HL-60 (cell line): Measurements from ENCODE around the gene KRTAP24-1.

Source experiments
- DNase-seq, 2 experiments: peaks; one replicate each; pipeline ENCODE4 v3.0.0-alpha.2; 2010 to 2020; ENCODE audit warnings: low read depth in 1 of 2, low spot score in 1 of 2
- H3K27ac ChIP-seq: fragments of 250-450 bp; sonication (Bioruptor Pico); replicated peaks from 2 replicates; pipeline ENCODE4 v1.5.1; 2020; ENCODE audit warnings: mild to moderate bottlenecking, moderate library complexity
- H3K27me3 ChIP-seq: fragments of 250-450 bp; sonication (Bioruptor Pico); 2 replicates; pipeline ENCODE4 v1.5.1; 2021; ENCODE audit warnings: mild to moderate bottlenecking, moderate library complexity; ENCODE audit not compliant: insufficient read depth, poor library complexity, severe bottlenecking
- H3K4me3 ChIP-seq: replicated peaks from 2 replicates; pipeline ENCODE4 v1.5.1; 2011; ENCODE audit warnings: mild to moderate bottlenecking, control low read depth, low read length; ENCODE audit not compliant: insufficient read depth
- CTCF ChIP-seq: IDR thresholded peaks from one replicate; pipeline ENCODE4 v1.5.1; 2011; ENCODE audit warnings: low read length, control low read depth, inconsistent platforms; ENCODE audit not compliant: insufficient read depth
- GABPA ChIP-seq: IDR thresholded peaks from 2 replicates; pipeline ENCODE4 v1.6.1; 2012; ENCODE audit warnings: low read depth
- POLR2AphosphoS5 ChIP-seq: IDR thresholded peaks from 2 replicates; pipeline ENCODE4 v1.6.1; 2012; ENCODE audit warnings: low read depth
- REST ChIP-seq: IDR thresholded peaks from 2 replicates; pipeline ENCODE4 v1.6.1; 2012; ENCODE audit warnings: low read depth; ENCODE audit not compliant: insufficient replicate concordance
- SPI1 ChIP-seq: IDR thresholded peaks from 2 replicates; pipeline ENCODE4 v1.6.1; 2012; ENCODE audit warnings: low read depth, mild to moderate bottlenecking, borderline replicate concordance

The KRTAP24-1 gene

GRCh38 chr21:30249936-30250335, 32.8 kb downstream of the KRTAP24-1 start:
- DNase-seq: no peak
- no peak overlapping the region for H3K27ac ChIP-seq
- no peaks in the 10 kb centered on the region for H3K27me3 ChIP-seq
- no peak overlapping the region for H3K4me3 ChIP-seq
- TF ChIP-seq REST: no peak
- TF ChIP-seq POLR2AphosphoS5: no peak
- no peak for TF ChIP-seq GABPA
- TF ChIP-seq SPI1: no peak
- TF ChIP-seq CTCF: no peak

- H3K27ac ChIP-seq: no peak overlapping the region
- no peak for DNase-seq
- no peak for TF ChIP-seq GABPA
- no peak for TF ChIP-seq REST
- TF ChIP-seq SPI1: no peak
- no peak for TF ChIP-seq CTCF
- no peak for TF ChIP-seq POLR2AphosphoS5
- no peak overlapping the region for H3K4me3 ChIP-seq
- no peaks in the 10 kb centered on the region for H3K27me3 ChIP-seq
These were observed 33.9 kb downstream of the KRTAP24-1 start for GRCh38 chr21:30248844-30249243.

DNA sequence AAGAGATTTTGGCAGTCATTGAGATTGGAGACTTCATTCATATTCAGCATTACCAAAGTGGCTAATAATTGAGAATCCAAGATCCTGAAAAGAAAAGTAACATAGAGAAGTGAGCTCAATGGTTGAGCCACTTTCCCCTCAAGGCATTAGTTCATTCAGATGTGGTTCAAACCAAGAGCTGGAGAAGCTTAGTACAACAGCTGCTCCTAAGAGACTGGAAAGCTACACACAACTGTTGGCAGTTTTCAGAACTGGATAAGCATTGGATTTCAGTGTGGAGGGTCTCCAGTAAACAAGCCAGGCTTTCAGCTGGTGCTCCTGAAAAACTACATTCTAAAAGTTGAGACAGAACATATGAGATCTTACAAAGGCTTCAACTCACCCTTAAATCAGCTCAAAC, 37.7 kb downstream of the KRTAP24-1 start:
- DNase-seq: no peak
- Histone ChIP-seq H3K27me3 (no peaks in the 10 kb centered on the region), H3K27ac (no peak overlapping the region), H3K4me3 (no peak overlapping the region)
- TF ChIP-seq CTCF: no peak

GRCh38 chr21:30243691-30244090, 39.1 kb downstream of the KRTAP24-1 start:
- TF ChIP-seq REST (no peak), CTCF (no peak), SPI1 (no peak), GABPA (no peak), POLR2AphosphoS5 (no peak)
- Histone ChIP-seq H3K4me3 (no peak overlapping the region), H3K27me3 (no peaks in the 10 kb centered on the region), H3K27ac (no peak overlapping the region)
- DNase-seq: no peak
